Hepatocyte (in vitro differentiated cells): ENCODE data around the gene RASGRP3. TPM values are rescaled to one million over a fixed set of nuclear protein-coding genes. Genes with fewer than 3 reads are reported as not detected.

ENCODE experiments used
- DNase-seq: peaks from one replicate; pipeline ENCODE4 v3.0.0-alpha.2; 2016; ENCODE audit warnings: low spot score
- H2AFZ ChIP-seq: fragments of 200-600 bp; sonication (generic); 2 replicates; pipeline ENCODE4 v1.6.0; 2016; ENCODE audit warnings: antibody characterized with exemption, mild to moderate bottlenecking
- H3K27ac ChIP-seq: fragments of 200-600 bp; sonication (generic); 2 replicates; pipeline ENCODE4 v1.5.1; 2016; ENCODE audit warnings: mild to moderate bottlenecking
- H3K27me3 ChIP-seq: fragments of 200-600 bp; sonication (generic); 2 replicates; pipeline ENCODE4 v1.6.1; 2016
- H3K36me3 ChIP-seq: fragments of 200-600 bp; sonication (generic); replicated peaks from 2 replicates; pipeline ENCODE4 v1.5.1; 2016; ENCODE audit warnings: low read depth; ENCODE audit not compliant: insufficient read depth
- H3K4me1 ChIP-seq: fragments of 200-600 bp; sonication (generic); 2 replicates; pipeline ENCODE4 v1.5.1; 2016; ENCODE audit warnings: mild to moderate bottlenecking, moderate library complexity; ENCODE audit not compliant: insufficient read depth
- H3K4me2 ChIP-seq: fragments of 200-600 bp; sonication (generic); 2 replicates; pipeline ENCODE4 v1.6.0; 2016
- H3K4me3 ChIP-seq: fragments of 200-600 bp; sonication (generic); 2 replicates; pipeline ENCODE4 v1.5.1; 2016; ENCODE audit warnings: mild to moderate bottlenecking
- H3K79me2 ChIP-seq: fragments of 200-600 bp; sonication (generic); 2 replicates; pipeline ENCODE4 v1.6.0; 2017; ENCODE audit warnings: mild to moderate bottlenecking
- H3K9me2 ChIP-seq: fragments of 200-600 bp; sonication (generic); replicated peaks from 2 replicates; pipeline ENCODE4 v1.6.0; 2017; ENCODE audit warnings: mild to moderate bottlenecking; ENCODE audit not compliant: insufficient read depth
- H3K9me3 ChIP-seq: fragments of 200-600 bp; sonication (generic); 2 replicates; pipeline ENCODE4 v1.5.1; 2016; ENCODE audit warnings: low read depth, mild to moderate bottlenecking
- H4K20me1 ChIP-seq: fragments of 200-600 bp; sonication (generic); 2 replicates; pipeline ENCODE4 v1.6.0; 2016; ENCODE audit warnings: mild to moderate bottlenecking; ENCODE audit not compliant: insufficient read depth, poor library complexity, severe bottlenecking
- EZH2 ChIP-seq: fragments of 200-600 bp; sonication (generic); IDR thresholded peaks from 2 replicates; pipeline ENCODE4 v1.6.1; 2016; ENCODE audit warnings: antibody characterized with exemption, mild to moderate bottlenecking, borderline replicate concordance
- EZH2phosphoT487 ChIP-seq: fragments of 200-600 bp; sonication (generic); IDR thresholded peaks from one replicate; pipeline ENCODE4 v1.6.1; 2018; ENCODE audit warnings: antibody characterized with exemption, mild to moderate bottlenecking, low read depth, moderate library complexity; ENCODE audit not compliant: unreplicated experiment, severe bottlenecking
- WGBS: methylation state at CpG from one replicate; pipeline ENCODE4 v1.1.6; 2016; ENCODE audit warnings: low lambda C conversion rate; ENCODE audit errors: missing lambda C conversion rate; 5-methylcytosine and 5-hydroxymethylcytosine counted together
- polyA plus RNA-seq: library from polyadenylated mRNA; unstranded; fragments of >200 nt; fragmentation: Nextera tagmentation; extraction: Ambion mirVana; gene quantifications from 2 replicates; pipeline ENCODE4 v1.2.1, GENCODE V29; 2016
- total RNA-seq: library from RNA; depleted of rRNA; stranded (reverse); fragments of >200 nt; gene quantifications from 2 replicates; pipeline ENCODE4 v1.2.3, GENCODE V29; 2014
- TF ChIP-seq, protein P1 (sequence below): fragments of 200-600 bp; sonication (generic); IDR thresholded peaks from 2 replicates; pipeline ENCODE4 v1.5.1; 2016; ENCODE audit warnings: antibody characterized with exemption, mild to moderate bottlenecking; ENCODE audit not compliant: poor library complexity

The RASGRP3 gene
- total and polyA plus RNA-seq, 2 experiments from 2014 or later: 1.7 to 8.6 TPM

DNA sequence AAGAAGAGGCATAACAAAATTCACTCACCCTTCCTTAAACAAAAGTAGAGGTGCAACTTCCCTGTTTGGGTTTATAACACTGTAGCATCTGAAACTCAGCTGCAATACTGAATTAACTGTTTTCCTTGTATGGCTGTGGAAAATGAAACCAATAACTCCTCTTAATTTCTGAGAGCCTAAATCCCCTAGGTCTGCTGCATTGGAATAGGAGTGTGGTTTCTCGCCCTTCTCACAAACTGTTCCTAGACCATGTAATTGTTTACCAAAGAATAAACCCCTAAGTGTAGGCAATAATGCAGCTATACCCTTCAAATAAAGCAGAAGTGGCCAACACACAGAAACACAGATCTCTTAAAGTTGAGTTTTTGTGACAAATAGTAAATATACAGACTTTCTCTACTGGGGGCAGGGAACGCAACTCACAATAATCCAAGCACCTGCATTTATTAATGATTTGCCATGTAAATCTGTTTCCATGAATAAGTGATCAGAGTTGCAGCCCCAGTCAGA, 52.0 kb downstream of the RASGRP3 start:
- TF ChIP-seq EZH2phosphoT487 (no peak), EZH2 (no peak)
- TF ChIP-seq, protein P1, sequence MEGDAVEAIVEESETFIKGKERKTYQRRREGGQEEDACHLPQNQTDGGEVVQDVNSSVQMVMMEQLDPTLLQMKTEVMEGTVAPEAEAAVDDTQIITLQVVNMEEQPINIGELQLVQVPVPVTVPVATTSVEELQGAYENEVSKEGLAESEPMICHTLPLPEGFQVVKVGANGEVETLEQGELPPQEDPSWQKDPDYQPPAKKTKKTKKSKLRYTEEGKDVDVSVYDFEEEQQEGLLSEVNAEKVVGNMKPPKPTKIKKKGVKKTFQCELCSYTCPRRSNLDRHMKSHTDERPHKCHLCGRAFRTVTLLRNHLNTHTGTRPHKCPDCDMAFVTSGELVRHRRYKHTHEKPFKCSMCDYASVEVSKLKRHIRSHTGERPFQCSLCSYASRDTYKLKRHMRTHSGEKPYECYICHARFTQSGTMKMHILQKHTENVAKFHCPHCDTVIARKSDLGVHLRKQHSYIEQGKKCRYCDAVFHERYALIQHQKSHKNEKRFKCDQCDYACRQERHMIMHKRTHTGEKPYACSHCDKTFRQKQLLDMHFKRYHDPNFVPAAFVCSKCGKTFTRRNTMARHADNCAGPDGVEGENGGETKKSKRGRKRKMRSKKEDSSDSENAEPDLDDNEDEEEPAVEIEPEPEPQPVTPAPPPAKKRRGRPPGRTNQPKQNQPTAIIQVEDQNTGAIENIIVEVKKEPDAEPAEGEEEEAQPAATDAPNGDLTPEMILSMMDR: no peak
- WGBS: 100% methylated on average over 2 of the region's 2 CpGs
- no peaks in the 10 kb centered on the region for H4K20me1 ChIP-seq
- H3K4me1 ChIP-seq: no peaks in the 10 kb centered on the region
- no peak overlapping the region for H3K4me3 ChIP-seq
- no peak overlapping the region for H2AFZ ChIP-seq
- no peak for DNase-seq
- no peak overlapping the region for H3K27ac ChIP-seq
- no peaks in the 10 kb centered on the region for H3K9me3 ChIP-seq
- H3K27me3 ChIP-seq: no peaks in the 10 kb centered on the region
- H3K79me2 ChIP-seq: no peaks in the 10 kb centered on the region
- H3K9me2 ChIP-seq: no peaks in the 10 kb centered on the region
- H3K4me2 ChIP-seq: no peak overlapping the region
- no peaks in the 10 kb centered on the region for H3K36me3 ChIP-seq

DNA sequence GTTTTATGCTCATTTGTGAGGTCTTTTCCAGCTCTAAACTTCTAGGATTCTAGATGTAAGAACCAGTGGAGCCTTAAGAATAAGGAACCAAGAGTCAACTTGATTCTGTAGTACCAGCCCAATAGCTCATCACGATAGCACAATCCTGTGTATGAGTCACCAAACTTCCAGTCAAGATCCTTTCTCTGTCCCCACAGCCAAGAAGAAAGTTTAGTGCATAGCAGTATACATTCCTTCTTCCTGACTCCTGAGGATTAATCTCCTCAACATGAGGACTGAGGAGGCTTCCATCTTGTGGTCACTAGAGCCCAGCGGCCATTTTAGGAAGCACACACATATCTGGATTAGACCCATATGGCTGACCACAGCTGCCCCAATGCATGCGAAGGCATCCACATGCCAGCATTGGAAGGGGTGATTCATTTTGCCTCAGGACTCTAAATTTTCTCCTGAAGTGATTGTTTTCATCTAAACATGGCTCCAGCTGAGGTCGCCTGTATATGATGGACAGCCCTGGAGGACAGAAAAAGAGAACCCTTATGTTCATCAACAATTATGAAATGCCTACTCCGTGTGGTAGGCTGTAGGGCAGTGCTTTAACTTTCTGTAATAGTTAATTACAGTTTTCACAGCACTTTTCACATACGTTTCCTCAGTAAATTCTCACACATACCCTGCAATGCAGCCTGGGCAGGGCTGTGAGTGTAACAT, 53.5 kb downstream of the RASGRP3 start:
- Histone ChIP-seq H3K27ac (no peak overlapping the region), H3K79me2 (no peaks in the 10 kb centered on the region), H3K9me2 (no peaks in the 10 kb centered on the region), H3K36me3 (no peaks in the 10 kb centered on the region), H4K20me1 (no peaks in the 10 kb centered on the region), H3K4me2 (no peak overlapping the region), H2AFZ (no peak overlapping the region), H3K4me3 (no peak overlapping the region), H3K4me1 (no peaks in the 10 kb centered on the region), H3K9me3 (no peaks in the 10 kb centered on the region), H3K27me3 (no peaks in the 10 kb centered on the region)
- peak; percentile 36 for DNase-seq
- no peak for TF ChIP-seq EZH2phosphoT487
- no peak for TF ChIP-seq EZH2
- TF ChIP-seq, protein P1: no peak
- WGBS: 84% methylated on average over 6 of the region's 6 CpGs

DNA sequence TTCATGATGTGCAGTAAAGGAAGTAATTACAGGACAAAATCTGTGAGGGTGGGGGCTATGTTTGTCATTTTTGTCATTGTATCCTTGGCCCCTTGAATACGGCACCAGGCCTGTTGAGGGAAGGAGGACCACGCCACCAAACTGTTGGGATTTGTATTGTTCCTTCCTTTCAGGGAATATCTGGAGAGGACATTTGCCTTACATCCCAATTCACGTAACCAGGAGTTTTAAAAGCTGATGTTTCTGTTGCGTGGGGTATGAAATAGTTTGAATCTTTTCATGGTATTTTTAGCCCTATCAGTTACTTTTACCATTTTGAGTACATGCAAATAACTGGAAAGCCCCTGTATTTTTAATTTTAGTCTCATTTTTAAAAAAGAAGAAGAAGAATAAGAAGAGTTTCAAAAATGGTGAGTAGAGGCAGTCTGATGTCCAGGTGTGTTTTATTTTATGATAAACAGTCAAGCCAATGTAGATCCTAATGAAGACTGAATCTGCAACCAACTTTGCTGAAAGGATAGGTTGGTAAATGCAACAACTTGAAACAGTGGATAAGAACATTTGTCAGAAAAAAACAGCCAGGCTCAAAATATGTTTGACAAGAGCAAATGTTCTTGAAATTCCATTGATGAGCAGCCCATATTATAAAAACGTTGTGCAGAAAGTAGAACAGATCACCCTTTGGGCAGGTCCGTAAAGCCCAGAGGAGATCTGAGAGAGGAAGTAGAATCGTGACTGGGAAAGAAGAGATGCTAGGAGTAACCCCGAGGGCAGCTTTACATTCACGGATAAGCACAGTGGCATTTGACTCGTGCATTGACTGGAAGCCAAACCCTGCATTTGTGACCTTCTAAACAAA, 54.5 kb downstream of the RASGRP3 start:
- Histone ChIP-seq H4K20me1 (no peaks in the 10 kb centered on the region), H3K9me2 (no peaks in the 10 kb centered on the region), H3K79me2 (no peaks in the 10 kb centered on the region), H3K27ac (no peak overlapping the region), H3K36me3 (no peaks in the 10 kb centered on the region), H3K4me3 (no peak overlapping the region), H3K27me3 (no peaks in the 10 kb centered on the region), H2AFZ (no peak overlapping the region), H3K4me2 (no peak overlapping the region), H3K9me3 (no peaks in the 10 kb centered on the region), H3K4me1 (no peaks in the 10 kb centered on the region)
- 85% methylated on average over 10 of the region's 10 CpGs for WGBS
- DNase-seq: no peak
- TF ChIP-seq, protein P1: no peak
- TF ChIP-seq EZH2phosphoT487 (no peak), EZH2 (no peak)
